Central memory CD4-positive, alpha-beta T cell (primary cell): ENCODE results near the gene CEBPG.

Source experiments
- DNase-seq: peaks from one replicate; pipeline ENCODE4 v3.0.0; 2022

CEBPG gene

GRCh38 chr19:33408538-33409434 is 35.3 kb downstream of the CEBPG start:
- DNase-seq: no peak

GRCh38 chr19:33409906-33410685 is 36.6 kb downstream of the CEBPG start:
- no peak for DNase-seq

GRCh38 chr19:33410915-33411401 is 37.4 kb downstream of the CEBPG start:
- DNase-seq: no peak

- DNase-seq: no peak
Measured at GRCh38 chr19:33411621-33412180, 38.2 kb downstream of the CEBPG start.

- DNase-seq: no peak
Measured at GRCh38 chr19:33412601-33413425, 39.3 kb downstream of the CEBPG start.

GRCh38 chr19:33413426-33413725 is 39.9 kb downstream of the CEBPG start:
- no peak for DNase-seq

GRCh38 chr19:33413868-33414666 is 40.6 kb downstream of the CEBPG start:
- no peak for DNase-seq

- no peak for DNase-seq
Measured at GRCh38 chr19:33414667-33415605, 41.4 kb downstream of the CEBPG start.

GRCh38 chr19:33416307-33417215 is 43.1 kb downstream of the CEBPG start:
- peak; percentile 40 for DNase-seq

GRCh38 chr19:33417751-33418150 is 44.2 kb downstream of the CEBPG start:
- DNase-seq: no peak

- no peak for DNase-seq
Measured at GRCh38 chr19:33418461-33418860, 45.0 kb downstream of the CEBPG start.

- no peak for DNase-seq
Measured at GRCh38 chr19:33418871-33419787, 45.6 kb downstream of the CEBPG start.

GRCh38 chr19:33419788-33420130 is 46.2 kb downstream of the CEBPG start:
- no peak for DNase-seq

GRCh38 chr19:33420821-33421220 is 47.3 kb downstream of the CEBPG start:
- no peak for DNase-seq

- DNase-seq: no peak
Measured at GRCh38 chr19:33421368-33421767, 47.9 kb downstream of the CEBPG start.

- DNase-seq: no peak
Measured at GRCh38 chr19:33422369-33423180, 49.1 kb downstream of the CEBPG start.

GRCh38 chr19:33424181-33424580 is 50.7 kb downstream of the CEBPG start:
- DNase-seq: no peak
